DMS 273 (cell line): ENCODE data around the gene C16orf74.
A peak's percentile ranks its signal among the peaks of the same experiment; 100 is the strongest.

Experiments
- DNase-seq: peaks from one replicate; lab custom pipeline; 2025; ENCODE audit not compliant: unreplicated experiment; lab: John Stamatoyannopoulos, UW

The C16orf74 gene

DNA sequence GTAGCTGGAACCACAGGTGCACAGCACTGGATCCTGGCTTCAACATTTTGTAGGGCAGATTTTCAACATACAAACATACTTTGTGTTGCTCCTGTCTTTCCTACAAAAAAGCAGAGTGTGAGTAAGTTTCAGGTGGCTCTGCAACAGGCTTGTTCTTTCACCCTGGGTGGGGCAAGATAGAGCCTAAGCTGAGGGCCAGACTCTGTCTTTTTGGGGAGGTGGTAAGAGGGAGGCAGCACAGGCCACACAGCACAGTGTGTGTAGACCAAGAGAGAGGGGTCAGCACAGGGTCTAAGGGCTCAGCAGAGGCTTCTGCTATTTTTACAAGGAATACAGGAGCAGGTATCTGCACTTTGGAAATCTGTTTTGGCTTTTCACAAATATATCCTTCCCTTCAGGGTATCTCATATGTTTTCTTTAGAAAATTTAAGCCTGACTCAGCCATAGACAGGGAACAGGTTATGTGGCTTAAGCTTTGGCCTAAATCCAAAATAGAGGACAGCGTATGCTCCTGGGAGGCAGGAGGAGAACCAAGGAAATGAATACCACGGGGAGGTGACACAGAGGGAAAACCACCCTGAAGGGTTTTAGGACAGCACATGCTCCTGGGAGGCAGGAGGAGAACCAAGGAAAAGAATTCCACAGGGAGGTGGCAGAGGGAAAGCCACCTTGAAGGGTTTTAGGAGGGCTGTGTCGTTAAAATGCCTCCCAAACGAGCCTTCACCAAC, 26.9 kb upstream of the C16orf74 start:
- no peak for DNase-seq

DNA sequence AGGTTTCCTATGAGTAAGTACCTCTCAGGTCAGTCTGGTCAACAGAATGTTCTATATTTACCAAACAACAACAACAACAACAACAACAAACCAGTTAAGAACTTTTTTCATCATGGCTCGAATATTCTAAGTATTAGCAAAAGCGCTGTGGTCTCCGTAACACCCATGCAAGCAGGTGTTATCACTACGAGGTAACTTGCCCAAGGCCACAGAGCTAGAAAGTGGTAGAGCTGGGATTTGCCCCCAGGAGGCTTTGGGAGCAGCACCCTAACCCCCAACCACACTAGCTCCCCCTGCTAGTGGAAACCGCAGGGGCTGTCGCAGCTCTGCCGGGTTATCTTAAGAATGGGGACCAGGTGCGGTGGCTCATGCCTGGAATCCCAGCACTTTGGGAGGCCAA, 23.9 kb upstream of the C16orf74 start:
- no peak for DNase-seq

DNA sequence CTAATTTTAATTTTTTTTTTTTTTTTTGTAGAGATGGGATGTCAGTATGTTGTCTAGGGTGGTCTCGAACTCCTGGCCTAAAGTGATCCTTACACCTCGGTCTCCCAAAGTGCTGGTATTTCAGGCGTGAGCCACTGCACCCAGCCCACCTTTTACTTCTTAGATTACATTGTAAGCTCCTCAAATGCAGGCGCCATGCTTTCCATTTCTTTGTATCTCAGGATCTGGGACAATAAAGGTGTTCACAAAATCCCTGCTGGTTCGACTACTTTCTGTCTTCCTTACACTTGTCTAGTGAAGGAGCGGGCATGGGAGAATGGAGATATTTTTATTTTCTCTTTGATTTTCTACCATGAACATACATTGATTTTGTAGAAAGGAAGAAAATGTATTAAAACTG, 23.2 kb upstream of the C16orf74 start:
- DNase-seq = no peak

DNA sequence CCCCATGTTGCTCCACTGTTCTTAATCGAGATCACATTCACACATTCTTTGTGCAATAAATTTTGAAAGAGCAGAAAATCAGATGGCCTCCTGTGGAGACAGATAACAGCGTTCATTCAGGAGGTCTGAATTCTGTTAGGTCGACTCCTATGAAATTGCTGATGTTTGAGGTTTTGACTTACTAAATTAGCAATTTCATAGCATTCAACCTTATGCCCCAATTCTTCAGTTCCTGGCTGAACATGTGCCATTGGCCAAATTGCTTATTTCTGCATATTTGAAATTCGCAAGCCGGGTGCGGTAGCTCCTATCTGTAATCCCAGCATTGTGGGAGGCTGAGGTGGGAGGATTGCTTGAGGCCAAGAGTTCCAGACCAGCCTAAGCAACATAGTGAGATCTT, 22.1 kb upstream of the C16orf74 start:
- no peak for DNase-seq

DNA sequence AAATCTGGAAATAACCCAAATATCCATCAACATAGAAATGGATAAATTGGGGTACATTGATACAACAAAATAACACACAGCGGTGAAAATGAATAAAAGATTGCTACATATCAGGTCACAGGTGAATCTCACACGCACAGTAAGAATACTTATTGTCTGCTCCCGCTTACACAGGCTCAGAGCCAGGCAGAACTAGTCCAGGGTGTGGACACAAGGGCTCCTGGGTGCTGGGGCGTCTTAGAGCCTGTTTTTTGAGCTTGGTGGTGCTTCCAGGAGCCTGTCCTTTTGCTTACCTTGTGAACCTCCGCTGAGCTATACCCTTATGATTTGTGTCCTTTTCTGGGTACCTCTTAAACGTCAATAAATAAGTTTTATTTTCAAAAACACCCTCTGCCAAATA, 19.8 kb upstream of the C16orf74 start:
- DNase-seq = no peak

DNA sequence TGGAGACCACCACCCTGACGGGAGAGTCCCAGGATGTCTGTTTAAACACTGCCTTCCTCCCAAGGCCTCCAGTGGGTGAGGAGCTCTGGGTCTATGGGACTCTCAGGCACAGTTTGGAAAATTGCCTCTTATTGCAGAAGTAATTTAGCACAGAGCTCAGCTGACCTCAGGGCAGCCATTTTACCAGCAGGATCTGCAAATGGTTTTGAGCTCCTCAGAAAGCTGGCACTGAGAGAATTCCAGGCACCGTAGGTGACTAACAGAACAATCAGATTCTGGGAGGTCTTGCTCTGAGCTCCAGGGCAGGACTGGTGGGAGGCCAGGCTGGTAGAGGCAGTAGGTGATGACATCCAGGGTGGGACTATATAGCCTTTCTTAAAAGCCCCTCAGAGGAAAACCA, 17.3 kb upstream of the C16orf74 start:
- no peak for DNase-seq

DNA sequence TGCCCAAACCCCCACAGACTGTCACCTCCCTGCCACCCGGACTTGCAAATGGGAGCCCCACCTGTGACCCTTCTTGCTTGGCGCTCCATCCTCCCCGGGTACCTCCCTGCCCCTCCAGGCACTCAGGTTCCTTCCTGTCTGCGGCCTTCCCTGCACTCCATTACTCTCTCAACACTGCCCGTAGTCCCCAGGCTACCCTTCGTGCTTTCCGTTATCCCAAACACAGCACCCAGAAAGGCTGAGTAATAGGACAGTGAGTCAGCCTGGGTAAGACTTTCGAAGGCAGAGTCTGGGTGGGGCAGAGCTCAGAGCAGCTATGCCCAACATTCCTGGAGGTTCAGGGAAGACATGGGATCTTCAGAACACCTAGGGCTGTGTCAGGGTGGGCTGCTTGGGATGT, 16.6 kb upstream of the C16orf74 start:
- DNase-seq = no peak

DNA sequence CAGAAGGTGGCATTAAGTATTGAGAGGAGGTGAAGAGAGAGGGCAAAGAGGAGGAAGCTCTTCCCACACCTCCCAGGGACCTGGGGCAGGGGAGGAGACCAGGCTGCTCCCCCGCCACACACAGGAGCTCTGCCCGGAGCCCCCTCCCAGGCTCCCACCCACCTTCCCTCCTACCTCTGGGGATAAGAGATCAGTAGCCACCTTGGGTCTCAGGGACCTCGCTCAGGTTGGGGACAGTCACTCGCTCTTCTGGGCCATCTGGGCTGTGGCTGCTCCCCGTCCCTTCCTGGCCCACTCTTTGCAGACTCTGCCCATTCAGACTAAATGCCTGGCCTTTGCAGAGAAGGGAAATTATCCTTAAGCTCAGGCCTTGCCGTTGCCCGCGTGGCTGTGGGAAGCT, 14.9 kb upstream of the C16orf74 start:
- DNase-seq = no peak

DNA sequence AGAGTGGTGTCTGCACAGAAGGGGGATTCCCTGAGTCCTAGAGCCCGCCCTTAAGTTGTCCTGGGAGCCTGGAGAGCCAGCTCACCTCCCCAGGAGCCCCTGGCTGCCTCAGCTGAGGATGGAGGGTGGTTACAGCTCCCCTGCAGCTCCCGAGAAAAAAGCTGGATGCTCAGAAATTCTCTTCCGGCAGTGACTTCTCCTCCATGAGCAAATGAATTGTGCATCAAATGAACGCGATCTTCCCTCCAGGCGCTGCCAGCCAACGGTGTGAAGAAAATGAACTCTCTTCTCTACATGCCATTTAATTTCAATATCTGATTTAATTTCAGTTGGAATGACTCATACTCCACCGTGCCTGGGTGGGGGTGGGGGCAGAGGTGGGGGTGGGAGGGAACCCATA, 14.3 kb upstream of the C16orf74 start:
- DNase-seq = no peak

DNA sequence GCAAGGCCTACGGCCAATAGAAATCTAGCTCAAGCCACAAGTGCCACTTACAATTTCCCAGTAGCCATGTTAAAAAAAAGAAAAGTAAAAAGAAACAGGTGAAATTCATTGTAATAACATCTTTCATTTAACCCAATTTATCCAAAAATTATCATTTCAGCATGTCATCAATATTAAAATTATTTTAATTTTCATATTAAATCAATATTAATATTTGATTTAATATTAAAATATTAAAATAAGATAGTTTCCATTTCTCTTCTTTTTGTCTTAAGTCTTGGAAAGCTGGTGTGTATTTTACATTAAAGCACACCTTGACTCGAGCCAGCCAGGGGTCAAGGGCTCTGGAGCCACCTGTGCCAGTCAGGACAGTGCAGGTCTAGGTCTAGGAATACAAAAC, 12.7 kb upstream of the C16orf74 start:
- no peak for DNase-seq

DNA sequence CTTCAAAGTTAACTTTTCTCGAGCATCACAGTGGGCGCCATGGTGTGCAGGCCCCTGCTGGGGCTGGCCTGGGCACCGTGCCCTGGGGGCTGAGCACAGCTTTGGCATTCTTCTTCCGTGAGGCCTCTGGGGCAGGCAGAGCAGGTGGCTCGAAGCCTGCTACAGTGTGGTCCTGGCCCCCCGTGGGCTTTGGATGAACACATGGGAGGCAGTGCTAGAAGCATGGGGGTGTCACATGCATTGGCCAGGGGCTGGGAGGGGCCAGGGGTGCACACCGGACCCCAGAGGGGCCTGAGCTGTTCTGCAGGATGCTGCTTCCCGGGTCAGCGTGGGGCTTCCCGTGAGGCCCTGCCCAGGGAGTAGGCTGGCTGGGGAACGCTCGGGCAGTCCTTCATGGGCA, 12.1 kb upstream of the C16orf74 start:
- DNase-seq = peak; percentile 41

DNA sequence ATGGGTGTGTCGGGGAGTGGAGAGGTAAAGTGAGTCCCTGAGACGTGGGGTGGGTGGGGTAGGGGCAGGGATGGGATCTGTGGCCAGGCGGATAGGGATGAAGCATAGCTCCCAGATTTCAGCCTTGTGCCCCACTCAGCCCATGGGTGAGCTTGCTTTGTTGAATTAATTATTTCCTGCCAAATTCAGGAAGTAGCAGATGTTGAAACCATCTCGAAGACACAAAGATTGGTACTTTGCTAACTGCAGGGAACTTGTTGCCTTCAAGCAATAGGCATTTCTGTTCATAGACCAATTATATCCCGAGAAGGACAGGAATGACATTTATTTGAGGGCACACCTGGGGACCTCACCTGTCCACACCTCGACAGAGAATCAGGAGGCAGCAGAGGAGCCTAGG, 11.0 kb upstream of the C16orf74 start:
- peak; percentile 17 for DNase-seq

DNA sequence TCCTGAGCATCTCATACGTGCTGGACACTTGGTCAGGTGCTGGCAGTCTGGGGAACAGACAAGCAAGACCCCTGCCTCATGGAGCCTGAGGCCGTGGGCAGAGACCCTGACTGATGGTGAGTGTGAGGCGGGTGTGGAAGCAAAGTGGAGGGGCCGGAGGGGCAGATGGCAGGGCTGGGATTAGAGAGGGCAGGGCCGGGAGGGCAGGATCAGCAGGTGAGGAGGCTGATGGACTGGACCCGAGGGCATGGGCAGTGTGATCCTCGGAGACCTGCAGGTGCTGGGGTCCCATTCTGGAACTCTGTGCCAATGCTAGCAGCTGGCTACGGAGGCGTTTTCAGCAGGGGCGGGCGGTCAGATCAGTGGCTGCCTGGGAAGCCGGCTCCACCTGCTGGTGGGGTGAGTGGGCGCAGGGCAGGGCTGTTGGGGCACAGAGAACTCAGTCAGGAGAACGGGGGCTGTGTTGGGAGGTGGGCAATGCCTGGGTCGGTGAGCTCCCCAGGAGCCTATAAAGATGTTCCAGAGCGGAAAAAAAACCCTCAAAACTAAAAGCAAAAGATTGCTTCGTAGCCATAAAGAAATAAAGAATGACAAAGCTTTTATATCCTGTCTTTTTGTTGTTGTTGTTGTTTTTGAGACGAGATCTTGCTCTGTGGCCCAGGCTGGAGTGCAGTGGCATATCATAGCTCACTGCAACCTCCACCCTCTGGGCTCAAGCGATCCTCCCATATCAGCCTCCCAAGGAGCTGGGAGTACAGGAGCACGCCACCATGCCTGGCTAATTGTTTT, 8.9 kb upstream of the C16orf74 start:
- peak; percentile 72 for DNase-seq

DNA sequence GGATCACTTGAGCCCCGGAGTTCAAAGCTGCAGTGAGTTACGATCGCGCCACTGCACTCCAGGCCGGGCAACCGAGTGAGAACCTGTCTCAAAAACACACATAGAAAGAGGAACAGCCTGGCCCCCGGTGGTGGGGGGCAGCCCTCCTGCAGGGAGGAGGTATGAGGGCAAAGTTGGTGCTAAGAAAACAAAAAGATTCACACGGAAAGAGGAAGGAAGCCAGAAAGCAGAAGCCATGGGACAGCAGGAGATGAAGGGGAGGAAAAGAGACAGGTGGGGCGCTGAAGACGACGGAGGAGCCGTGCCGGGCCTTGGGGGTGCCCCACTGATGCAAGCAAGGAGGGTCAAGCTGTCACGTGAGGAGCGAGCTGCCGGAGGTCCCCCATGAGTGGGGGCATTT, 8.2 kb upstream of the C16orf74 start:
- no peak for DNase-seq

DNA sequence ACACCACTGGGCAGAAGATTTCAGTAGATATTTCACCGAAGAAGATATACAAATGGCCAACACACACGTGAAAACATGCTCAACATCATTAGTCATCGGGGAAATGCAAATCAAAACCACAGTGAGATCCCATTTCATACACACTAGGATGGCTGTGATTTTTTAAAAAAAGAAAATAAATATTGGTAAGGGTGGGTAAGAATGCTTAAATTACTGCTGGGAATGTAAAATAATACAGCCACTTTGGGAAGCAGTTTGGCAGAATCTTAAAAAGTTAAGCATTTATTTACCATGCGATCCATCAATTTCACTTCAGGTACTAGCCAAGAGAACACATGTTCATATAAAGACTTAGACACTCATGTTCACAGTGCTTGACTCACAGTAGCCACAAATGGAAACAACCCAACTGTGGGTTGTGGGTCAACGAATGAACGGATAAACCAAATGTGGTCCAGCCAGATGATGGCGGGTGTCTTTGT, 6.5 kb upstream of the C16orf74 start:
- no peak for DNase-seq

DNA sequence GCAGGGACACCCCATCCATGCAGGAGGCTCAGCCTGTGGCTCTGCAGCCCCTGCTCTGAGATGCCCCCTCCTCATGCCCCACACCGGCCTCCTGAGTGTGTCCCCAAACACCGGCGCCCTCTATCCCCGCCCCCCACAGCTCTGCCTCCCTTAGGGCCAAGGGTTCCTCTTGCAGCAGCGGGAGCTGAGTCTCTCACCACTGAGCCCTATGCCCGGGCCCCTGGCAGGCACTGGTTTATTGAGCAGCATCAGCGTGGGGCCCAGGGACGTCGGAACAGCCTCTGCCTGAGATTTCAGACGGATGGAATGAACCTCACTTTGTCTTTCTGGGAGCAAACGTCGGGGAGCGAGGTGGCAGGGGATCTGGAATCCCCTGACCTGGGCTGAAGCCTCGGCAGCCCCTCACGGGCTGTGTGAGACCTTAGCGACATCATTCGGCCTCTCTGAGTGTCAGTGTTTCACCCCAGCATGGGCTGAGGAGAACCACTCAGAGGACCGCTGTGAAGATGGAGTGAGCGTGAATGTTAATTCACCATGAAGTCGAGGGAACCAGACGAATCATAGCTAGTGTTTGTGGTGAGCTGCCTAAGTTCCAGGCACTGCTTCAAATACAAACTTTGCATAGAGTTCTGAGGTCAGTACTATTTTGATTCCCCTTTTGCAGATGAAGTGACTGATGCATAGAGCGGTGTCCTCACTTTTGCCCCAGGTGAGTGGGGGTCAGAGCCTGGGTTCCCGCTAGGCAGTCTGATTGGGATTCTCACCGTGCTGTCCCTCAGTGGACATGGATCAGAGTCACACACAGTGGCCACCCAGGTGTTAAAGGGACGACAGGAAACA, 5.3 kb upstream of the C16orf74 start:
- no peak for DNase-seq

DNA sequence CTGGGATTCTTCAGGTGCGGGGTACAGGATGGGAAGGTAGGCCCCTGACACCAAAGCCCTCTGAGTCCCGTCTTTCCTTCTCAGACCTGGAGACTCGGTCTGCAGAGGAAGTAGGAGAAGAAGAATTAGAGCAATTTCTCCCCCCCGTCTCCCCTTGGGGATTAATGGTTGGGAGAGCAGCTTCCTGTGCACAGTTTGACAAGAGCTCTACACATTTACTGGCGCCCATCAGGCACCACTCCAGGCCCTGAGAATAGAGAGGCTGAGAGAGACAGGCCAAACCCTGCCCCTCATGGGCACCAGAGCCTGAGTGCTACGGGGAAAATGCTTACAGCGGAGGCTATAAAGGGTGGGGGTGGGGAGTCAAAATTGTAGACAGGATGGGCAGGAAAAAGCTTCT, 3.5 kb upstream of the C16orf74 start:
- DNase-seq = no peak

DNA sequence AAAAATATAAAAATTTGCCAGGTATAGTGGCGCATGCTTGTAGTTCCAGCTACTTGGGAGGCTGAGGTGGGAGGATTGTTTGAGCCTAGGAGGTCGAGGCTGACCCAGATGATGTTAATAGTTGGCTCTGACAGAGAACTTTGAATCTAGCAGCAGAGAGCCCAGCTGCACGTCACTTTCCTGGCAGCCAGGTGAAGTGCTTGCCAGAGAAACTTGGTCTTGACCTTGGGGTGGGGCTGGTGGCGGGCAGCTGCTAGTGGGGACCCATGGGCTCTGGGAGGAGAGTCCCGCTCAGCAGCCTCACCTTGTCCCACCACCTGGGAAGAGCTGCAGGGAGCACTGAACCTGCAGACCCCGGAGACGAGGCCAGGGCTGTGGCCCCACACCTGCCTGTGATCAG, 3.1 kb upstream of the C16orf74 start:
- no peak for DNase-seq

DNA sequence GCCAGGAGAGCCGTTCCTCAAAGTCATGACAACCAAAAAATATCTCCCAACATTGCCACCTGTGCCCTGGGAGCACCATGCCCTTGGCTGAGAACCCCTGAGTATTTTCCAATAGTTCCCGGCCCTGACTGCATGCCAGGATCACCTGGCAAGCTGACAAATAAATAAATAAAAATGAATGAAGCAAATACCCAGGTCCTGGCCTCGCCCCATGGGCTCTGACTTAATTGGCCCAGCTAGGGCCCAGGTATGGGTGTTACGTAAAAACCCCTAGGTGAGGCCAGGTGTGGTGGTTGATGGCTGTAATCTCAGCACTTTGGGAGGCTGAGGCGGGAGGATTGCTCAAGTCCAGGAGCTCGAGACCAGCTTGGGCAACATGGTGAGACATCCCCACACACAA, 2.7 kb upstream of the C16orf74 start:
- DNase-seq = no peak

DNA sequence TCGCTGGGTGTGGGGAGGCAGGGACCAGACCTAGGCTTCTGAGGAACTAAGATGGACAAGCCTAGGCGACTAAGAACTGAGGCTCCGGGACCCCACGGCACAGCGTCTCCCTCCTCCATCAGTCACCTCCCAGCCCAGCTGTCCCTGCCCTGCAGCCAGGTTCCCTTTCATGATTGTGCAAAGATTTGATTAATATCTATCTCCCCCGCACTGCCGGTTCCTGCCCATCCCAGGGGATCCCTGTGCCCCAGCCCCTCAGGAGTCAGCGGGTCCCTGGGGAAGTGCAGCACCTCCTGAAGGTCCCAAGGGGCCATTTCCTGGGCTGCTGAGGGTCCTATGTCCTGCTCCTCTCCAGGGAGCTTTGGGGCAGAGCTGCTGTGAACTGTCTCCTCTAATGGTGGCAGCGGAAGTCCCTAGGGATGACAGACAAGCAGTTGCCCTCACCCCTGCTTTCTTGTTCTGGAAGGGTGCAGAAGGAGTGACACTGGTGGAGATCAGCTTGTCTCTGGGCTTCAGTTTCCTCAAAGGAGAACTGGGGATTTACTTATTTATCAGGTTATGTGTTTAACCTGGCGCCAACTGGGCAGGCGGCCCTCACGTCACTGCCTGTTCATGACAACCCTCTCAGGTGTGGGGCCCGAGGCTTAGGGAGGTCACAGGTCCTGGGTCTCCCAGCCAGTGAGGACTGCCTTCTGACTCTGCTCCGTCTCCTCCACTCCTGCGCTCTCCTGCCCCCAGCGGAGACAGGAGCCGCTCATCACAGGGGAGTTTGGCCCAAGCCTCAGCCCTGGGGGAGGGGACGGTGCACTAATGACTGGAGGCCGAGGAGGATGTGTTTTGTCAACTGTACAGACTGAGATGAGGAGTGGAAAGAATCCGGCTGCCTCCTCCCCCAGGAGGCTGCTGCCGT, 1.9 kb upstream of the C16orf74 start:
- DNase-seq = peak; percentile 77
